ENCODE data around the gene HS1BP3. TPM values are rescaled to one million over a fixed set of nuclear protein-coding genes. Genes with fewer than 3 reads are reported as not detected.

The HS1BP3 gene
- total and polyA plus RNA-seq, 2 of the 4 experiments (the other 2 are of a cell fraction) = 9.0 to 14.8 TPM

DNA sequence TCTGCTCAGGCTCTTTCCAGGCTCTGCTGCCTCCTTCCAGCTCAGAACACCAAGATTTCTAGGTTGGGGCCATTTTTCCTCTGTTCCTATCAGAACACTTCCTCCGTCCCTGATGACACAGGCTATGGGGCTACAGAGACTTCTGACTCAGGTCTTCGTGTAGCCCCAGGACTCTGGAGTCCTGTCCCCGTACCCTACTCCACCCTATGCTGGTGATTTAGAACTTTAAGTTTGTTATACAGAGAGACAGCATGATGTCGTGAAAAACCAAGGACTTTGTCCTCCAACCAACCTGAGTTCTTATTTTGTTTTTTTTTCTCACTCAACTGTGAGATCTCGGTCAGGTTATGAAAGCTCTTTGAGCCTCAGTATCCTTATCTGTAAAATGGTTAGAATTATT is 78.7 kb downstream of the HS1BP3 start:
- H2AK9ac ChIP-seq (replicated peaks; ENCODE audit: low read depth, low read length, poor library complexity) = no peak overlapping the region
- ChIA-PET POLR2A (ENCODE audit: unreplicated experiment) (no interaction called here), CTCF (no interaction called here)
- H2BK15ac ChIP-seq (ENCODE audit: low read depth, low read length) = no peak overlapping the region
- no peaks in the 10 kb centered on the region for H4K20me1 ChIP-seq (ENCODE audit: insufficient read depth, low read length)
- BruUV-seq (replicated peaks) = no TSS peak
- 0 out of 2 replicates have a peak overlapping the region, but pooled peaks have one; percentile 26 for H3K4ac ChIP-seq (ENCODE audit: low read depth, low read length)
- H3K9me1 ChIP-seq (ENCODE audit: insufficient read depth, low read length) = peaks cover under 1% of the 10 kb centered on the region; the same call in 1 of the 2 replicates
- no peak overlapping the region for H3K18ac ChIP-seq (ENCODE audit: low read depth, low read length)
- dilution Hi-C loops (cut with HindIII; ENCODE audit: low sequenced_read_pairs, unreplicated experiment) = no loop called here
- peak overlapping the region; percentile 28 for H2AFZ ChIP-seq (replicated peaks; ENCODE audit: low read length, poor library complexity)
- H4K8ac ChIP-seq (ENCODE audit: low read depth in 2 of 2, low read length in 2 of 2) = no peak overlapping the region
- H3K27ac ChIP-seq (ENCODE audit: insufficient read depth, low read length) = no peak overlapping the region
- no peak for ATAC-seq (ENCODE audit: low read depth)
- TF ChIP-seq, protein P1, sequence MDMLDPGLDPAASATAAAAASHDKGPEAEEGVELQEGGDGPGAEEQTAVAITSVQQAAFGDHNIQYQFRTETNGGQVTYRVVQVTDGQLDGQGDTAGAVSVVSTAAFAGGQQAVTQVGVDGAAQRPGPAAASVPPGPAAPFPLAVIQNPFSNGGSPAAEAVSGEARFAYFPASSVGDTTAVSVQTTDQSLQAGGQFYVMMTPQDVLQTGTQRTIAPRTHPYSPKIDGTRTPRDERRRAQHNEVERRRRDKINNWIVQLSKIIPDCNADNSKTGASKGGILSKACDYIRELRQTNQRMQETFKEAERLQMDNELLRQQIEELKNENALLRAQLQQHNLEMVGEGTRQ (IDR thresholded peaks at IDR 0.05; ENCODE audit: low read depth, low read length) = no peak
- TF ChIP-seq MAFK (IDR thresholded peaks at IDR 0.05; ENCODE audit: low read depth, low read length) (no peak), RCOR1 (IDR thresholded peaks at IDR 0.05; ENCODE audit: insufficient replicate concordance, low read length) (no peak), FOS (IDR thresholded peaks at IDR 0.05; ENCODE audit: low read depth, low read length) (no peak), BHLHE40 (IDR thresholded peaks at IDR 0.05; ENCODE audit: low read depth, low read length) (no peak), NFE2L2 (IDR thresholded peaks at IDR 0.05; ENCODE audit: low read depth, low read length) (no peak), POLR2A (IDR thresholded peaks at IDR 0.05; ENCODE audit: low read depth, low read length) (no peak), MXI1 (IDR thresholded peaks at IDR 0.05; ENCODE audit: borderline replicate concordance, low read depth, low read length) (no peak), SMC3 (IDR thresholded peaks at IDR 0.05; ENCODE audit: low read depth, low read length) (no peak), RFX5 (IDR thresholded peaks at IDR 0.05; ENCODE audit: low read depth, low read length) (no peak), RAD21 (IDR thresholded peaks at IDR 0.05; ENCODE audit: low read length) (no peak), MAZ (IDR thresholded peaks at IDR 0.05; ENCODE audit: borderline replicate concordance, low read depth, low read length) (no peak), CEBPB (IDR thresholded peaks at IDR 0.05; ENCODE audit: low read depth, low read length) (no peak), CHD1 (IDR thresholded peaks at IDR 0.05; ENCODE audit: low read depth, low read length) (no peak)
- TF ChIP-seq, protein P2, sequence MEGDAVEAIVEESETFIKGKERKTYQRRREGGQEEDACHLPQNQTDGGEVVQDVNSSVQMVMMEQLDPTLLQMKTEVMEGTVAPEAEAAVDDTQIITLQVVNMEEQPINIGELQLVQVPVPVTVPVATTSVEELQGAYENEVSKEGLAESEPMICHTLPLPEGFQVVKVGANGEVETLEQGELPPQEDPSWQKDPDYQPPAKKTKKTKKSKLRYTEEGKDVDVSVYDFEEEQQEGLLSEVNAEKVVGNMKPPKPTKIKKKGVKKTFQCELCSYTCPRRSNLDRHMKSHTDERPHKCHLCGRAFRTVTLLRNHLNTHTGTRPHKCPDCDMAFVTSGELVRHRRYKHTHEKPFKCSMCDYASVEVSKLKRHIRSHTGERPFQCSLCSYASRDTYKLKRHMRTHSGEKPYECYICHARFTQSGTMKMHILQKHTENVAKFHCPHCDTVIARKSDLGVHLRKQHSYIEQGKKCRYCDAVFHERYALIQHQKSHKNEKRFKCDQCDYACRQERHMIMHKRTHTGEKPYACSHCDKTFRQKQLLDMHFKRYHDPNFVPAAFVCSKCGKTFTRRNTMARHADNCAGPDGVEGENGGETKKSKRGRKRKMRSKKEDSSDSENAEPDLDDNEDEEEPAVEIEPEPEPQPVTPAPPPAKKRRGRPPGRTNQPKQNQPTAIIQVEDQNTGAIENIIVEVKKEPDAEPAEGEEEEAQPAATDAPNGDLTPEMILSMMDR (conservative IDR thresholded peaks at IDR 0.05; ENCODE audit: low read depth, low read length) = no peak
- TF ChIP-seq, protein P3, sequence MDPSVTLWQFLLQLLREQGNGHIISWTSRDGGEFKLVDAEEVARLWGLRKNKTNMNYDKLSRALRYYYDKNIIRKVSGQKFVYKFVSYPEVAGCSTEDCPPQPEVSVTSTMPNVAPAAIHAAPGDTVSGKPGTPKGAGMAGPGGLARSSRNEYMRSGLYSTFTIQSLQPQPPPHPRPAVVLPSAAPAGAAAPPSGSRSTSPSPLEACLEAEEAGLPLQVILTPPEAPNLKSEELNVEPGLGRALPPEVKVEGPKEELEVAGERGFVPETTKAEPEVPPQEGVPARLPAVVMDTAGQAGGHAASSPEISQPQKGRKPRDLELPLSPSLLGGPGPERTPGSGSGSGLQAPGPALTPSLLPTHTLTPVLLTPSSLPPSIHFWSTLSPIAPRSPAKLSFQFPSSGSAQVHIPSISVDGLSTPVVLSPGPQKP (IDR thresholded peaks at IDR 0.05; ENCODE audit: borderline replicate concordance, low read depth, low read length) = no peak
- H3K14ac ChIP-seq (replicated peaks; ENCODE audit: low read depth, low read length) = no peak overlapping the region
- H4K91ac ChIP-seq (ENCODE audit: insufficient read depth, low read depth, low read length) = no peak overlapping the region
- H3K27me3 ChIP-seq (ENCODE audit: control insufficient read depth, insufficient read depth, low read length) = no peaks in the 10 kb centered on the region
- H3K9ac ChIP-seq (ENCODE audit: low read depth, low read length) = no peak overlapping the region
- H3K4me2 ChIP-seq (ENCODE audit: low read depth, low read length) = no peak overlapping the region
- 100% methylated on average over 1 of the region's 5 CpGs; no CpG with 5 or more reads in 1 of the 2 experiments for WGBS, 2 experiments (ENCODE audit: extremely low coverage in 2 of 2, insufficient read length in 1 of 2)
- H4K5ac ChIP-seq (ENCODE audit: low read depth, low read length) = no peak overlapping the region
- in situ Hi-C loops (cut with MboI; ENCODE audit: low sequenced_read_pairs) = no loop called here
- H3K36me3 ChIP-seq (ENCODE audit: control insufficient read depth, insufficient read depth, low read length) = no peaks in the 10 kb centered on the region
- H3K4me1 ChIP-seq (ENCODE audit: control insufficient read depth, insufficient read depth, low read length) = peaks cover 8% of the 10 kb centered on the region
- H3K23ac ChIP-seq (ENCODE audit: low read depth, low read length) = no peak overlapping the region
- H2AK5ac ChIP-seq (ENCODE audit: low read depth, low read length) = no peak overlapping the region
- intact Hi-C loops (cut with micrococcal nuclease) = no loop called here
- no peak overlapping the region for H3K56ac ChIP-seq (ENCODE audit: extremely low read depth, insufficient read depth, low read length)
- peak overlapping the region; percentile 24; the same call in 1 of the 2 replicates for H2BK120ac ChIP-seq (ENCODE audit: low read depth, low read length)
- no peak overlapping the region; the same call in 1 of the 2 replicates for H2BK20ac ChIP-seq (ENCODE audit: low read depth, low read length)
- H3K4me3 ChIP-seq (ENCODE audit: insufficient read depth, low read depth, low read length) = no peak overlapping the region
- no peaks in the 10 kb centered on the region for H3K9me3 ChIP-seq (ENCODE audit: control insufficient read depth, insufficient read depth, low read length)
- H2BK5ac ChIP-seq (ENCODE audit: low read depth, low read length, poor library complexity, severe bottlenecking) = no peak overlapping the region
- DNase-seq = no peak
- no peaks in the 10 kb centered on the region for H3K79me1 ChIP-seq (ENCODE audit: low read depth in 1 of 2, low read length in 2 of 2)
